COLO829 (cell line): ENCODE data around the gene ZNF219.
"Not testable (repeated sequence)": the region's sequence is repeated elsewhere in the genome, so short reads cannot be mapped to it uniquely, and the experiment has no call there.

Experiments used
- DNase-seq: peaks from one replicate; pipeline ENCODE4 v3.0.0; 2012; ENCODE audit warnings: low spot score

ZNF219 gene

DNA sequence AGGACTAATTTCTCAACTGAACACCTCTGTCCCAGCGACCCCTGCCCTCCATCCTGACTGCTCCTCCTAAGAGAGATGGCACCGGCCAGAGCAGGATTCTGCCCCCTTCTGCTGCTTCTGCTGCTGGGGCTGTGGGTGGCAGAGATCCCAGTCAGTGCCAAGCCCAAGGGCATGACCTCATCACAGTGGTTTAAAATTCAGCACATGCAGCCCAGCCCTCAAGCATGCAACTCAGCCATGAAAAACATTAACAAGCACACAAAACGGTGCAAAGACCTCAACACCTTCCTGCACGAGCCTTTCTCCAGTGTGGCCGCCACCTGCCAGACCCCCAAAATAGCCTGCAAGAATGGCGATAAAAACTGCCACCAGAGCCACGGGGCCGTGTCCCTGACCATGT, 55.5 kb downstream of the ZNF219 start:
- no peak for DNase-seq

DNA sequence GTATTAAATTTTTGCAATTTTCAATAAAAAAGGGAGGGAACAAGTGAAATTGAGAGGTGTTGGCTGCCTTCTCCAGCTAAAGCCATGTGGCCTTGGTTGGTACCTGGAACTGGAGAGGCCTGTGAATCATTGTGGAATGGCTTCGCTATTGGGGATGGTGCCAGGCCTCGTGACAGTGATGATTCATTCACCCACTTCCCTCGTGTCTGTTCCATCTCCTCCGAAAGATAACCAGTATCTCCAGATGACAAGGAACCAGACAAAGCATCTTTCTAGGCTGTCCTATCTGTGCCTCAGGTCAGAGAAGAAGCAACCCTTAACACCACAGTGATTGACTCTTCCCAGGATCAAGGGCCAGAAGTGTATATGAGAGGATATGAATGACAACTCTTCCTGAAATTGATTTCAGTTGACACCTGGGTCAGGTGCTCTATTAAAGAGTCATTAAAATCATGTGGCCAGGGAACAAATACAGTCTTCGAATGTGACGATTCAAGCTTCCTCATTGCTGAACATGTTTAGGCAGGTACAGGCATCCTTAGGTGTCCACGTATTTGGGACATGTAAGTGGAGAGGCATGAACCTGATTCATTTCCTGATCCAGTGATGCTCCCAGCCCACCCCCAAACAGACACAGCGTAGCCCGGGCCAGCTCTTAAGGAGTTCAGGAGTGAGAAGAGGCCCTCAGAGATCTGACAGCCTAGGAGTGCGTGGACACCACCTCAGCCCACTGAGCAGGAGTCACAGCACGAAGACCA, 56.6 kb downstream of the ZNF219 start, which contains the start of gene RNASE7:
TSS of gene RNASE7 (plus strand) at position 687 of the 758 bp plus-strand sequence. CDS start 631 bp downstream, outside the sequence.
- peak; percentile 81 for DNase-seq

DNA sequence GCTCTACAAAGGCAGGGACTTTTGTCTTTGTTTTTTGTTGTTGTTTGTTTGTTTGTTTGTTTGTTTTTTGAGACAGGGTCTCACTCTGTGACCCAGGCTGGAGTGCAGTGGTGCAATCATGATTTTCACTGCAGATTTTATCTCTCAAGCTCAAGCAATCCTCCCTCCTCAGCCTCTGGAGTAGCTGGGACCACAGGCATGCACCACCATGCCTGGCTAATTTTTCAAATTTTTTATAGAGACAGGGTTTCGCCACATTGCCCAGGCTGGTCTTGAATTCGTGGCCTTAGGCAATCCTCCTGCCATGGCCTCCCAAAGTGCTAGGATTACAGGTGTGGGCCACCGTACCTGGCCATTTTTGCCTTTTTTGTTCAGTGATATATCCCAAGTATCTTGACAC, 57.5 kb downstream of the ZNF219 start:
- DNase-seq = not testable (repeated sequence)

DNA sequence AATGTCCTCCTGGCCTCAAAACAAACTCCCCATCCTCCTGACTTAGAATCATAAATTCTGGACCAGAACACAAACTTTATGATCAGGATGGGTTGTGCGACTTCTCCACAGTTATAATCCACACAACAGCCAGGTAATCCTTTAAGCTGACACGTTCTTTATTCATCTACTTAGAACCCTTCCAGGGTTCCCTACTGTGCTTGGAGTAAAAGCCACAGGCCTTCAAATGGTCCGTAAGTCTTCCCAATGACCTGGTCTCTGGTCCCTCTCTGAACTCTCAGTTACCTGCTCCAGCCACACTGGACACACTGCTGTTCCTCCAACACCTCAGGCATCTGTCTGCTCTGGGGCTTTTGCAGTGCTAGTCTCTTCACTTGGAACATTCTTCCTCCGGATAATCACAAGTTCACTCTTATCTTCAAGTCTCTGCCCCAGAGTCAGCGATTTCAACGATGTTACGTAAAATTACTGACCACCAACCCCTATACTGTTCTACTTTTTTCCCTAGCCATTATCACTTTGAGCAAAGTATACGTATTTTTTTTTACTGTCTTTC, 58.0 kb downstream of the ZNF219 start:
- DNase-seq = no peak
